ENCODE data around the gene ZMYM4.

- TF ChIP-seq POLR2A (IDR thresholded peaks at IDR 0.05; ENCODE audit: low read depth, low read length) (no peak), TAF1 (IDR thresholded peaks at IDR 0.05; ENCODE audit: borderline replicate concordance, low read depth, low read length) (no peak)
Measured at GRCh38 chr1:35371506-35371905, 103.0 kb downstream of the ZMYM4 start.

Data from GM12892 (cell line).